Motor neuron (in vitro differentiated cells): ENCODE results near the gene ACO1. TPM values are rescaled to one million over a fixed set of nuclear protein-coding genes. Genes with fewer than 3 reads are reported as not detected.

Experiments
- ATAC-seq, 8 experiments: fragments of 200-7000 bp; cut with Tn5 transposase; replicated peaks in 6 of 8; 2 replicates each; pipeline ENCODE4 v1.8.0; 2021; ENCODE audit warnings: mild to moderate bottlenecking in 8 of 8, moderate library complexity in 8 of 8
- H3K27ac ChIP-seq, 2 donors: fragments of 250-450 bp; sonication (Bioruptor Pico); 2 replicates each; pipeline ENCODE4 v1.9.0; 2021; ENCODE audit warnings: antibody characterized with exemption in 2 of 2, mild to moderate bottlenecking in 2 of 2, moderate library complexity in 1 of 2
- H3K4me1 ChIP-seq, 2 donors: fragments of 250-450 bp; sonication (Bioruptor Pico); replicated peaks in 1 of 2; 2 replicates each; pipeline ENCODE4 v1.6.1; 2021; ENCODE audit warnings: antibody characterized with exemption in 2 of 2, mild to moderate bottlenecking in 2 of 2, moderate library complexity in 1 of 2
- H3K4me3 ChIP-seq, 5 donors: fragments of 250-450 bp; sonication (Bioruptor Pico); 2 replicates each; pipeline ENCODE4 v1.9.0; 2021; ENCODE audit warnings: antibody characterized with exemption in 5 of 5, mild to moderate bottlenecking in 5 of 5, moderate library complexity in 4 of 5
- WGBS, 10 experiments: fragments of 450-650 bp; shearing (Covaris generic); methylation state at CpG; one replicate each; pipeline ENCODE4 v1.0.0; 2022; 5-methylcytosine and 5-hydroxymethylcytosine counted together
- in situ Hi-C, 9 experiments: fragments of 400-800 bp; cut with MboI; loops; one replicate each; pipeline ENCODE4 v1.15.0; 2021; ENCODE audit warnings: low sequenced_read_pairs in 9 of 9, low pct_unique_long_range_greater_than_20kb in 2 of 9; ENCODE audit not compliant: unreplicated experiment in 9 of 9
- total RNA-seq, 8 experiments: library from RNA; unstranded; fragments of 300-600 nt; gene quantifications; 2 replicates each; pipeline versions ENCODE4 v1.2.3 to v1.2.4, GENCODE V29; 2022

ACO1 gene
- total RNA-seq, 8 experiments from 2014 or later, result 13.4 to 44.4 (median 16.0) TPM

DNA sequence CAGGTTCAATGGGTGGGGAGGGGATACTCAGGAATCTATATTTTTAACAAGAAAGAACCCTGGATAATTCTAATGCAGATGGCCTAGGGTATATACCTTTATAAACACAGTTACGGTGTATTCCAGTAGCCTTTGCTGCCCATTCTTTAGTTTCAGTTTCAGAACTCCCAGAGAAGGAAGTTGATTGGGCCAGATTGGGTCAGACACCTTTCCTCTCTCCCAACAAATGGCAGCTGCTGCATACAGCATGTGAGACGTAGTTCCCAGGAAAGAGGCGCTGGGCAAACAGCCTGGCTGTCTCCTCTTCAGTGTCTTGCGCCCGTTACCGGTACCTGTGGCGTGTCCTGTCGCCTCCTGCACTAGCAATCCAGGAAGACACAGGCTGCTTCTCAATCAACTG is 20.4 kb downstream of the ACO1 start:
- 61 to 100% (median 86%) methylated on average over 1 to 8 of the region's 8 CpGs; no CpG with 5 or more reads in 1 of the 10 experiments for WGBS, 10 experiments
- in situ Hi-C loops, result no loop called here

GRCh38 chr9:32405506-32405905 is 21.1 kb downstream of the ACO1 start:
- Histone ChIP-seq H3K27ac (no peak overlapping the region), H3K4me1 (no peaks in the 10 kb centered on the region), H3K4me3 (no peak overlapping the region)
- WGBS, 10 experiments, result 88 to 100% (median 100%) methylated on average over 1 to 2 of the region's 2 CpGs
- no peak for ATAC-seq
- in situ Hi-C loops, result no loop called here

More for the DNA sequence above, 20.4 kb downstream of the ACO1 start:
- no peak overlapping the region for H3K4me3 ChIP-seq
- no peak overlapping the region for H3K27ac ChIP-seq
- H3K4me1 ChIP-seq, result no peaks in the 10 kb centered on the region
- no peak for ATAC-seq

DNA sequence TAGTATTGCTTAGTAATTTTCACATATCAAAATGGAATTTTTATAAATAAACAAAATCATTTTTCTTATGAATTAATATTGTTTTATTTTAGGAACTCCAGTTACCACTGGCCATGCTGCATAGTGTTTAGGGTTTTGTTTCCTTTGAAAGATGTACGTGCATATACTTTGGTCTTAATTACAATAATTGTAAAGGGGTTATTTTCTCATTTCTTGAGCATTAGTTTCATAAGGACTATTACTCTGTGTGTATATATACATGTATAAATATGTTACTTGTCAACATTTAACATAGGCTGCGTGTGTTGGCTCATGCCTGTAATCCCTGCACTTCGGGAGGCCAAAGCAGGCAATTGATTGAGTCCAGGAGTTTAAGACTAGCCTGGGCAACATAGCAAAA is 21.6 kb downstream of the ACO1 start:
- WGBS, 10 experiments, result 90 to 100% (median 96%) methylated on average over 1 to 3 of the region's 3 CpGs; no CpG with 5 or more reads in 1 of the 10 experiments
- in situ Hi-C loops, result no loop called here

DNA sequence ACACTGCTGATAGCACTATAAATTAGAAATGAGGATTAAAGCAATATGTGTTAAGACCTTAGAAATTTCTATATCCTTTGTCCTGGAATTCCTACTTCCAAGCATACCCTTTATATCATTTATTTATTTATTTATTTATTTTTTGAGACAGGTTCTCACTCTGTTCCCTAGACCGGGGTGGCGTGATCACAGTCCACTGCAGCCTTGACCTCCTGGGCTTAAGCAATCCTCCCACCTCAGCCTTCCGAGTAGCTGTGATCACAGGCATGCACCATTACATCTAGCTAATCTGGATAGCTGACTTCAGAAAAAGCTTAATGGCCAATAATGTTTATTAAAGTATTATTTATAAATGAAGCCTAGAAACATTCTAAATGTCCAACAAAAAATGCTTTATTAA is 27.3 kb downstream of the ACO1 start:
- Histone ChIP-seq H3K27ac (no peak overlapping the region), H3K4me1 (no peaks in the 10 kb centered on the region), H3K4me3 (no peak overlapping the region)
- in situ Hi-C loops, result no loop called here
- no peak for ATAC-seq
- WGBS, 10 experiments, result 88 to 100% (median 97%) methylated on average over 1 to 3 of the region's 3 CpGs; no CpG with 5 or more reads in 4 of the 10 experiments

More for the DNA sequence above, 21.6 kb downstream of the ACO1 start:
- H3K27ac ChIP-seq, result no peak overlapping the region
- H3K4me3 ChIP-seq, result no peak overlapping the region
- ATAC-seq, result no peak
- H3K4me1 ChIP-seq, result no peaks in the 10 kb centered on the region

GRCh38 chr9:32412440-32412839 is 28.0 kb downstream of the ACO1 start:
- Histone ChIP-seq H3K4me1 (no peaks in the 10 kb centered on the region), H3K4me3 (no peak overlapping the region), H3K27ac (no peak overlapping the region)
- ATAC-seq, result no peak
- in situ Hi-C loops, result no loop called here
- WGBS, 10 experiments, result 83 to 100% (median 97%) methylated on average over 1 to 3 of the region's 3 CpGs; no CpG with 5 or more reads in 1 of the 10 experiments

- Histone ChIP-seq H3K4me3 (no peak overlapping the region), H3K27ac (no peak overlapping the region), H3K4me1 (no peaks in the 10 kb centered on the region)
- in situ Hi-C loops, result no loop called here
- ATAC-seq, result no peak
Observed at GRCh38 chr9:32413424-32413823, 29.0 kb downstream of the ACO1 start.

DNA sequence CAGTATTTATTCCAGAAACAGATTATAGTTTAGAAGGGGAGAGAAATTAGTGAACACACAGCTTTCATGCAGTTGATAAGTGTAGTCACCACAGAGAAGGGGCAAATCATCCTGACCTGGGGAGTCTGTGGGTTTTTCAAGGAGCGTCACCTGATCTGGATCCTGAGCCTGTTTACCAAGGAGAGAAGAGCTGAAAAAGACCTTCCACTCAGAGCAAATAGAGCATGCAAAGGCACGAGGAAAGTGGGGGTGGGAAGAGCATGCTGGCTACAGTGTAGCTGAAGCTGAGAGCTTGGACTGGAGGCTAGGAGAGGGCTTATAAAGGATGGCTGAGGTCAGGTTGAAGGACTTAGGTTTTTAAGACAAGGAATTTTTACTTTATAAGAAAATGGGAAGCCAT is 30.4 kb downstream of the ACO1 start:
- ATAC-seq, result no peak
- H3K4me3 ChIP-seq, result no peak overlapping the region
- in situ Hi-C loops, result no loop called here
- H3K27ac ChIP-seq, result no peak overlapping the region
- H3K4me1 ChIP-seq, result no peaks in the 10 kb centered on the region
- 33 to 100% (median 80%) methylated on average over 1 to 2 of the region's 2 CpGs; no CpG with 5 or more reads in 4 of the 10 experiments for WGBS, 10 experiments

- H3K4me1 ChIP-seq, result no peaks in the 10 kb centered on the region
- in situ Hi-C loops, result no loop called here
- H3K27ac ChIP-seq, result no peak overlapping the region
- ATAC-seq, result no peak
- H3K4me3 ChIP-seq, result no peak overlapping the region
- 90 to 100% (median 100%) methylated on average over 1 to 2 of the region's 2 CpGs; no CpG with 5 or more reads in 3 of the 10 experiments for WGBS, 10 experiments
Observed at GRCh38 chr9:32419921-32420320, 35.5 kb downstream of the ACO1 start.

GRCh38 chr9:32422237-32422806 is 37.9 kb downstream of the ACO1 start:
- ATAC-seq, result no peak
- Histone ChIP-seq H3K4me3 (no peak overlapping the region), H3K27ac (no peak overlapping the region), H3K4me1 (no peaks in the 10 kb centered on the region)
- in situ Hi-C loops, result no loop called here
- 88 to 100% (median 93%) methylated on average over 2 to 7 of the region's 7 CpGs for WGBS, 10 experiments

- Histone ChIP-seq H3K4me3 (no peak overlapping the region), H3K27ac (no peak overlapping the region), H3K4me1 (no peaks in the 10 kb centered on the region)
- in situ Hi-C loops, result no loop called here
- no peak for ATAC-seq
- 50 to 100% (median 98%) methylated on average over 1 to 4 of the region's 4 CpGs; no CpG with 5 or more reads in 2 of the 10 experiments for WGBS, 10 experiments
Observed at GRCh38 chr9:32423371-32423770, 38.9 kb downstream of the ACO1 start.

DNA sequence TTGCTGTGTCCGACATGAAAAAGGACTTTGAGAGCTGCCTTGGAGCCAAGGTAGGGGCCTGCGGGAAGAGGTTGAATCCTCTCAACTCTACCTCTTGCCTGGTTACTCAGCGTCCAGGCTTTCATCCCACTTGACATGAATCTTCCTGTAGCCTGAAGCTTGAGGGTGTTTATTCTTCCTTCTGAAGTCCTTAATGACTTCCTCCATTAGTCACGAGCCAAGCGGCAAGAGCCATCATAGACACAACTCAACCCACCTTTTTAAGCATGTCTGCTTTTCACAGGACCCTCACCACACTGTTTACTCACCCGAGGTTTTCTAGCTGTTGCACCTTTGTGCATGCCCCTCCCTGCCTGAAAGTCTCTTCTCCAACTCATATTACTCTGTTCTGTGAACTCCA is 40.2 kb downstream of the ACO1 start:
- Histone ChIP-seq H3K4me3 (no peak overlapping the region), H3K4me1 (no peaks in the 10 kb centered on the region), H3K27ac (no peak overlapping the region)
- no peak for ATAC-seq
- in situ Hi-C loops, result no loop called here
- WGBS, 10 experiments, result 18 to 100% (median 80%) methylated on average over 1 to 5 of the region's 6 CpGs; no CpG with 5 or more reads in 1 of the 10 experiments

GRCh38 chr9:32426278-32426939 is 42.0 kb downstream of the ACO1 start:
- Histone ChIP-seq H3K4me3 (no peak overlapping the region), H3K4me1 (no peaks in the 10 kb centered on the region), H3K27ac (no peak overlapping the region)
- ATAC-seq, result peak in 2 of 8 experiments; percentile 68 to 84
- in situ Hi-C loops, result no loop called here
- WGBS, 10 experiments, result 59 to 100% (median 88%) methylated on average over 2 to 7 of the region's 7 CpGs; no CpG with 5 or more reads in 2 of the 10 experiments

- in situ Hi-C loops, result no loop called here
- ATAC-seq, result no peak
- Histone ChIP-seq H3K4me3 (no peak overlapping the region), H3K27ac (no peak overlapping the region), H3K4me1 (no peaks in the 10 kb centered on the region)
- 73 to 97% (median 93%) methylated on average over 2 to 8 of the region's 8 CpGs for WGBS, 10 experiments
Observed at GRCh38 chr9:32427111-32427873, 42.8 kb downstream of the ACO1 start.
